Endothelial cell of umbilical vein (primary cell): ENCODE results near the gene ZFP14. TPM values are rescaled to one million over a fixed set of nuclear protein-coding genes. Genes with fewer than 3 reads are reported as not detected.

Source experiments
- BruUV-seq: library from RNA; stranded (reverse); fragments of 400-500 nt; replicated peaks from 2 replicates; lab custom pipeline; 2021; lab: Mats Ljungman, UMichigan
- CTCF ChIA-PET: fragments of 300-600, 350-600 bp; sonication (Branson Sonifier 250); formaldehyde crosslinking; loops from one replicate; lab custom pipeline; 2021; ENCODE audit warnings: antibody characterized with exemption, inconsistent platforms; lab: Charles Lee
- POLR2A ChIA-PET: fragments of 300-600, 350-600 bp; sonication (Branson Sonifier 250); formaldehyde crosslinking; loops from one replicate; lab custom pipeline; 2021; ENCODE audit warnings: antibody characterized with exemption, inconsistent platforms; lab: Charles Lee
- DNase-seq: peaks from one replicate; pipeline ENCODE4 v3.0.0-alpha.2; 2011; ENCODE audit warnings: low read depth, low spot score
- FAIRE-seq: peaks from 2 replicates; lab custom pipeline; 2011; peaks lifted over from hg19 to GRCh38; lab: Jason Lieb, UNC
- H2AFZ ChIP-seq: 2 replicates; pipeline ENCODE4 v1.6.0; 2012; ENCODE audit warnings: low read depth, low read length, control low read depth, inconsistent platforms
- H3K27ac ChIP-seq: 2 replicates; pipeline ENCODE4 v1.5.1; 2011; ENCODE audit warnings: low read depth, mild to moderate bottlenecking, control low read depth, low read length, moderate library complexity; ENCODE audit not compliant: insufficient read depth
- H3K27me3 ChIP-seq, 2 experiments: 2 replicates each; pipeline versions ENCODE4 v1.6.0 to v1.6.1; 2011; ENCODE audit warnings: low read length in 2 of 2, mixed read lengths in 1 of 2; ENCODE audit not compliant: control insufficient read depth in 2 of 2, insufficient read depth in 2 of 2
- H3K36me3 ChIP-seq, 2 experiments: 2 replicates in 1 of 2; 3 replicates in 1 of 2; pipeline ENCODE4 v1.5.1; 2011; ENCODE audit warnings: low read length in 2 of 2, mild to moderate bottlenecking in 1 of 2, moderate library complexity in 1 of 2; ENCODE audit not compliant: control insufficient read depth in 2 of 2, insufficient read depth in 2 of 2; ENCODE audit errors: extremely low read depth in 1 of 2
- H3K4me1 ChIP-seq: 3 replicates; pipeline ENCODE4 v1.5.1; 2011; ENCODE audit warnings: mild to moderate bottlenecking, low read length; ENCODE audit not compliant: control insufficient read depth, insufficient read depth; ENCODE audit errors: extremely low read depth
- H3K4me2 ChIP-seq: 2 replicates; pipeline ENCODE4 v1.6.1; 2011; ENCODE audit warnings: low read length, control low read depth, mixed read lengths; ENCODE audit not compliant: insufficient read depth
- H3K4me3 ChIP-seq, 3 experiments: fragments of 200-600 bp in 1 of 3; sonication (generic), shearing (Covaris generic) in 1 of 3; replicated peaks in 1 of 3; 2 replicates each; pipeline ENCODE4 v1.5.1; 2011 to 2016; ENCODE audit warnings: control low read depth in 3 of 3, low read length in 3 of 3, mild to moderate bottlenecking in 2 of 3, inconsistent platforms in 1 of 3, low read depth in 1 of 3, moderate library complexity in 1 of 3; ENCODE audit not compliant: insufficient read depth in 1 of 3
- H3K79me2 ChIP-seq: 2 replicates; pipeline ENCODE4 v1.6.0; 2012; ENCODE audit warnings: low read length, inconsistent platforms; ENCODE audit not compliant: control insufficient read depth, insufficient read depth
- H3K9ac ChIP-seq: replicated peaks from 2 replicates; pipeline ENCODE3; 2011; ENCODE audit warnings: low read length, control low read depth; ENCODE audit not compliant: insufficient read depth; ENCODE audit errors: extremely low read depth
- H3K9me1 ChIP-seq: replicated peaks from 3 replicates; pipeline ENCODE4 v1.6.0; 2011; ENCODE audit warnings: mild to moderate bottlenecking, low read length; ENCODE audit not compliant: control insufficient read depth, insufficient read depth; ENCODE audit errors: extremely low read depth
- H3K9me3 ChIP-seq: replicated peaks from 2 replicates; pipeline ENCODE4 v1.5.1; 2012; ENCODE audit warnings: low read length, inconsistent platforms; ENCODE audit not compliant: control insufficient read depth, insufficient read depth
- H4K20me1 ChIP-seq: replicated peaks from 2 replicates; pipeline ENCODE3; 2011; ENCODE audit warnings: mild to moderate bottlenecking, low read length; ENCODE audit not compliant: control insufficient read depth, insufficient read depth; ENCODE audit errors: extremely low read depth
- CTCF ChIP-seq, 2 donors: IDR thresholded peaks; 1 replicate in 1 of 2; 2 replicates in 1 of 2; pipeline ENCODE4 v1.5.1; 2011; ENCODE audit warnings: low read length in 2 of 2, mild to moderate bottlenecking in 2 of 2, moderate library complexity in 2 of 2, control low read depth in 1 of 2, inconsistent platforms in 1 of 2, low read depth in 1 of 2; ENCODE audit not compliant: insufficient read depth in 1 of 2; ENCODE audit errors: extremely low read depth in 1 of 2
- GATA2 ChIP-seq: IDR thresholded peaks from 2 replicates; pipeline ENCODE4 v1.7.0; 2011; ENCODE audit warnings: low read depth, mild to moderate bottlenecking, moderate library complexity, mixed read lengths, low read length; ENCODE audit not compliant: insufficient read length, insufficient read depth
- JUN ChIP-seq: IDR thresholded peaks from 2 replicates; pipeline ENCODE4 v1.6.1; 2011; ENCODE audit warnings: borderline replicate concordance, low read depth; ENCODE audit not compliant: insufficient read length, insufficient read depth
- MAX ChIP-seq: IDR thresholded peaks from 2 replicates; pipeline ENCODE4 v1.6.1; 2011; ENCODE audit not compliant: insufficient read depth, insufficient read length
- MYC ChIP-seq: IDR thresholded peaks from one replicate; pipeline ENCODE4 v1.6.1; 2011; ENCODE audit warnings: mild to moderate bottlenecking, low read depth, low read length
- POLR2AphosphoS5 ChIP-seq: IDR thresholded peaks from 2 replicates; pipeline ENCODE4 v1.6.1; 2012; ENCODE audit warnings: low read depth, mild to moderate bottlenecking, control low read depth, low read length, moderate library complexity; ENCODE audit not compliant: insufficient read depth
- dilution Hi-C: fragments of 300-500 bp; cut with MboI; formaldehyde crosslinking; loops from one replicate; pipeline ENCODE4 v1.15.0; 2019; ENCODE audit warnings: low sequenced_read_pairs; ENCODE audit not compliant: extremely low pct_ligation_motif_present
- intact Hi-C: fragments of 100-400 bp; cut with micrococcal nuclease; formaldehyde crosslinking; loops from one replicate; pipeline ENCODE4 v1.10.0; 2022
- polyA plus RNA-seq, 4 experiments: library from polyadenylated mRNA; depleted of rRNA in 3 of 4; stranded (reverse) in 3 of 4; unstranded in 1 of 4; fragments of >200 nt; gene quantifications; 2 replicates each; pipeline versions ENCODE4 v1.2.1 to v1.2.3, GENCODE V29; 2011 to 2012; ENCODE audit warnings: missing spikeins in 1 of 4
- total RNA-seq: library from RNA; stranded (reverse); gene quantifications from 2 replicates; pipeline ENCODE4 v1.2.3, GENCODE V29; 2021

The ZFP14 gene
- total and polyA plus RNA-seq, 2 donors (not counting 3 experiments of a cell fraction or from before 2014, with no cell fraction given): 0.59 to 2.6 TPM

- BruUV-seq: no TSS peak
- Histone ChIP-seq H3K27me3 (no peaks in the 10 kb centered on the region), H3K9me1 (no peaks in the 10 kb centered on the region), H3K4me3 (no peak overlapping the region), H3K36me3 (peaks cover 7 to 9% of the 10 kb centered on the region in 2 experiments), H3K9me3 (peaks cover 4% of the 10 kb centered on the region), H2AFZ (no peak overlapping the region), H3K27ac (no peak overlapping the region), H3K4me1 (no peaks in the 10 kb centered on the region), H3K79me2 (no peaks in the 10 kb centered on the region), H4K20me1 (no peaks in the 10 kb centered on the region), H3K9ac (no peak overlapping the region), H3K4me2 (no peak overlapping the region)
- no peak for FAIRE-seq
- no peak for DNase-seq
- POLR2A ChIA-PET: no interaction called here
- intact Hi-C loops: no loop called here
- dilution Hi-C loops: no loop called here
- CTCF ChIA-PET: no interaction called here
- no peak for TF ChIP-seq GATA2
- no peak for TF ChIP-seq MAX
- TF ChIP-seq POLR2AphosphoS5: no peak
- no peak for TF ChIP-seq CTCF (IDR thresholded peaks at IDR 0.05; ENCODE audit: extremely low read depth in 1 of 2, insufficient read depth in 1 of 2, low read depth in 1 of 2, low read length in 2 of 2)
- no peak for TF ChIP-seq JUN
- TF ChIP-seq MYC: no peak
These were observed 19.6 kb upstream of the ZFP14 start for GRCh38 chr19:36398571-36398970.
